Epithelial cell of proximal tubule (primary cell): Measurements from ENCODE around the gene ZNF264. TPM values are rescaled to one million over a fixed set of nuclear protein-coding genes. Genes with fewer than 3 reads are reported as not detected.

ENCODE experiments used
- DNase-seq: peaks from one replicate; pipeline ENCODE4 v3.0.0-alpha.2; 2011; ENCODE audit warnings: low read depth
- H3K4me3 ChIP-seq: 2 replicates; pipeline ENCODE4 v1.5.1; 2011; ENCODE audit warnings: low read depth, mild to moderate bottlenecking, low read length
- total RNA-seq: library from RNA; depleted of rRNA; stranded (reverse); fragments of >200 nt; gene quantifications from 2 replicates; pipeline ENCODE4 v1.2.3, GENCODE V29; 2015
- TF ChIP-seq, protein P1 (sequence below): conservative IDR thresholded peaks from 2 replicates; pipeline ENCODE4 v1.5.1; 2012; ENCODE audit warnings: low read depth, mild to moderate bottlenecking, low read length

Gene ZNF264
- total RNA-seq, 1 donor from 2014 or later: 9.6 TPM

DNA sequence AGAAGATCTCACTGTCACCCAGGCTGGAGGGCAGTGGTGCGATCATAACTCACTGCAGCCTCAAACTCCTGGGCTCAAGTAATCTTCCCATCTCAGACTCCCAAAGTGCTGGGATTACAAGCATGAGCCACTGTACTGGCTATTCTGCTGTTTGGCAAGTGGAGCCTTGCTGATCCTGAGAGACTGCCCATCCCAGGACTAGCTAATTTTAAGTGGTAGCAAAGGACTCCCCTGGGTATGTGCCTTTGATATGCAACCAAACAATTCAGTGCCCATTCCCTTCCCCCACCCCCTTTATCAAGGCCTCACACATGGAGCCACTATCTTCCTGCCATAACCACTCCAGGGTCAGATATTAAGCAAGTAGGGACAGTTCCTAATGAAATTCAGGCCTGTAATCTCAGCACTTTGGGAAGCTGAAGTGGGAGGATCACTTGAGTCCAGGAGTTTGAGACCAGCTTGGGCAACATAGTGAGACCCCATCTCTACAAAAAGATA, 72.0 kb downstream of the ZNF264 start:
- H3K4me3 ChIP-seq: no peak overlapping the region
- TF ChIP-seq, protein P1, sequence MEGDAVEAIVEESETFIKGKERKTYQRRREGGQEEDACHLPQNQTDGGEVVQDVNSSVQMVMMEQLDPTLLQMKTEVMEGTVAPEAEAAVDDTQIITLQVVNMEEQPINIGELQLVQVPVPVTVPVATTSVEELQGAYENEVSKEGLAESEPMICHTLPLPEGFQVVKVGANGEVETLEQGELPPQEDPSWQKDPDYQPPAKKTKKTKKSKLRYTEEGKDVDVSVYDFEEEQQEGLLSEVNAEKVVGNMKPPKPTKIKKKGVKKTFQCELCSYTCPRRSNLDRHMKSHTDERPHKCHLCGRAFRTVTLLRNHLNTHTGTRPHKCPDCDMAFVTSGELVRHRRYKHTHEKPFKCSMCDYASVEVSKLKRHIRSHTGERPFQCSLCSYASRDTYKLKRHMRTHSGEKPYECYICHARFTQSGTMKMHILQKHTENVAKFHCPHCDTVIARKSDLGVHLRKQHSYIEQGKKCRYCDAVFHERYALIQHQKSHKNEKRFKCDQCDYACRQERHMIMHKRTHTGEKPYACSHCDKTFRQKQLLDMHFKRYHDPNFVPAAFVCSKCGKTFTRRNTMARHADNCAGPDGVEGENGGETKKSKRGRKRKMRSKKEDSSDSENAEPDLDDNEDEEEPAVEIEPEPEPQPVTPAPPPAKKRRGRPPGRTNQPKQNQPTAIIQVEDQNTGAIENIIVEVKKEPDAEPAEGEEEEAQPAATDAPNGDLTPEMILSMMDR: no peak
- DNase-seq: no peak

DNA sequence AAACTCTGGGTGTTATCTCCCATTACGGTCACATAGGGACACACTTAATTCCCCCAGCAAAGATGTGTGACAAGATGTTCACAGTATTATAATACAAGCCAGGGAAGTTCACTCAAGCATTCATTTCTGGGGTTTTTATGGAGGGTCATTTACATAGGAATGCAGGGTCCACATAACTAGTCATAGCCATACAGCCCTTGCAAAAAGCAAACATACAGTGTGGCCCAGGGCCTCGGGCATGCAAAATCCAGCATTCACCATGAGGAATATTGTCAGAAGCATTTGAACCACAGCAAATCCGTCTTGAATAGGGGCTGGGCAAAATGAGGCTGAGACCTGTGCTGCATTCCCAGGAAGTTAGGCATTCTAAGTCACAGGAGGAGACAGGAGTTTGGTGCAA, 76.0 kb downstream of the ZNF264 start:
- DNase-seq: peak; percentile 36
- TF ChIP-seq, protein P1: no peak

DNA sequence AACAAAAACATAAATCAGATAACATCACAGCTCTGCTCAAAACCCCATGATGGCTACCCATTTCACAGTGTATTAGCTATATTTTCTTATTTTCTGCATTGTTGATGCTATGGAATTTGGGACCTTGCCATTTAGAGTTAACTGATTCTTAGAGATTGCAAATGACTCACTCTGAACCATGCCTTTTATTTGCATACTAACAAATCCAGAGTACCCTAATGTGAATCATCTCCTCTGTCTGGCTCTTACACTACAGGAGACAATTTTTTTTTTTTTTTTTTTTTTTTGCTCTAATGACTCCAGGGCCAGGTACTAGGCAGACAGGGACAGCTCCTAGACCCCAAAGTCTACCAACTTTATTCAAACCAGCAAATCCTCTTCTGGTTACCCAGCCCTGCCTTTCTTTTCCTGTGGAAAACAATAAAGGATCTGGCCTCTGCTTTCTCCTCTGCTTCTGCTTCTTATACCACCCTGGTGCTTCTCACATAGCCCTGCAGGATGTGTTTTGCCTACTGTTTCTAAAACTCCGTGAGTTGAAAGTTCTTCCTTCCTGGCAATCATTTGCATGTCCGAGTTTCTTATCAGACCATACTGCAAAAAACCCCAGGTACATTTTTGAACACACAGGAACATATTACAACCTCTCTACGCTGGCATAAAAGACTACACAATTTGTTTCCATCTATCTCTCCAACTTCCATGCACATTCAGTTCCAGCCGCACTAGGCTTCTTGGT, 78.4 kb downstream of the ZNF264 start:
- no peak overlapping the region for H3K4me3 ChIP-seq
- TF ChIP-seq, protein P1: no peak
- peak; percentile 51 for DNase-seq

More for the DNA sequence above, 76.0 kb downstream of the ZNF264 start:
- H3K4me3 ChIP-seq: no peak overlapping the region

DNA sequence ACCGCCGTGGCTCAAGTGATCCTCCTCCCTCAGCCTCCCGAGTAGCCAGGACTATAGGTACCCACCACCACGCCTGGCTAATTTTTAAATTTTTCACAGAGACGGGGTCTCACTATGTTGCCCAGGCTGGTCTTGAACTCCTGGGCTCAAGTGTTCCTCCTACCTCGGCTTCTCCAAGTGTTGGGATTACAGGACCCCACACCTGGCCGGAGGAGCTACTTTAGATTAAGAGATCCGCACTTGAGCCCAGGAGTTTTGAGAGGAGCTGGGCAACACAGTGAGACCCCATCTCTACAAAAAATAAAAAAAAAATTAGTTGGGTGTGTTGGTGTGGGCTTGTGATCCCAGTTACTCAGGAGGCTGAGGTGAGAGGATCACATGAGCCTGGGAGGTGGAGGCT, 80.0 kb downstream of the ZNF264 start:
- TF ChIP-seq, protein P1: no peak
- DNase-seq: no peak
- no peak overlapping the region for H3K4me3 ChIP-seq

Other genes starting within 250 kb of the ZNF264 start
- gene USP29, start 71.5 kb upstream of the ZNF264 start, total RNA-seq: not detected in 2 replicates
- gene ZIM3, start 46.3 kb upstream of the ZNF264 start, total RNA-seq: not detected in 2 replicates
- not detected in 2 replicates for gene DUXA, start 24.0 kb upstream of the ZNF264 start, total RNA-seq
- gene AURKC, start 39.5 kb downstream of the ZNF264 start, total RNA-seq: 1.2 and 2.7 TPM in 2 replicates
- gene ZNF805, start 49.1 kb downstream of the ZNF264 start, total RNA-seq: 4.3 and 7.8 TPM in 2 replicates
- 17.0 and 30.3 TPM in 2 replicates for gene ZNF460, start 89.0 kb downstream of the ZNF264 start, total RNA-seq
- gene ZNF543, start 129.0 kb downstream of the ZNF264 start, total RNA-seq: 4.2 and 5.7 TPM in 2 replicates
- gene ZNF304, start 159.8 kb downstream of the ZNF264 start, total RNA-seq: 2.7 and 5.8 TPM in 2 replicates
- gene TRAPPC2B, start 172.1 kb downstream of the ZNF264 start, total RNA-seq: 14.8 and 36.2 TPM in 2 replicates
- gene ZNF547, start 172.1 kb downstream of the ZNF264 start, total RNA-seq: 1.3 and 3.4 TPM in 2 replicates
- gene ZNF548, start 198.4 kb downstream of the ZNF264 start, total RNA-seq: 4.7 and 6.1 TPM in 2 replicates
- gene ZNF17, start 219.7 kb downstream of the ZNF264 start, total RNA-seq: 2.5 and 4.6 TPM in 2 replicates
- gene ZNF749, start 243.8 kb downstream of the ZNF264 start, total RNA-seq: 8.6 and 16.3 TPM in 2 replicates